Gastroesophageal sphincter (tissue), 4 donors: Measurements from ENCODE around the gene NAALADL2. TPM values are rescaled to one million over a fixed set of nuclear protein-coding genes. Genes with fewer than 3 reads are reported as not detected.

Experiments
- ATAC-seq: fragments of 150-250 bp; one replicate; pipeline ENCODE4 v1.9.1; 2016; ENCODE audit warnings: mild to moderate bottlenecking, moderate library complexity
- H3K27ac ChIP-seq, 4 donors: fragments of 200-600 bp; sonication (generic) in 3 of 4; 1 replicate in 3 of 4; 2 replicates in 1 of 4; pipeline ENCODE4 v1.5.1; 2016 to 2019
- H3K27me3 ChIP-seq: fragments of 200-600 bp; sonication (generic); one replicate; pipeline ENCODE4 v1.5.1; 2019
- H3K36me3 ChIP-seq, 2 donors: fragments of 200-600 bp; sonication (generic); one replicate each; pipeline ENCODE4 v1.5.1; 2019; ENCODE audit warnings: control low read depth in 1 of 2
- H3K4me1 ChIP-seq, 3 donors: fragments of 200-600 bp; sonication (generic); 1 replicate in 2 of 3; 2 replicates in 1 of 3; pipeline ENCODE4 v1.5.1; 2016 to 2019; ENCODE audit warnings: control low read depth in 2 of 3
- H3K4me3 ChIP-seq, 2 donors: fragments of 200-600 bp; sonication (generic); one replicate each; pipeline ENCODE4 v1.5.1; 2019; ENCODE audit warnings: mild to moderate bottlenecking in 1 of 2, moderate library complexity in 1 of 2
- H3K9me3 ChIP-seq, 3 donors: fragments of 200-600 bp; sonication (generic); one replicate each; pipeline ENCODE4 v1.5.1; 2017 to 2019; ENCODE audit warnings: control low read depth in 2 of 3
- CTCF ChIP-seq, 4 experiments: fragments of 200-600 bp in 2 of 4; fragments of 450-650 bp in 2 of 4; sonication (generic) in 1 of 4; IDR thresholded peaks; one replicate each; pipeline ENCODE4 v1.5.1; 2017 to 2019; ENCODE audit warnings: antibody characterized with exemption in 4 of 4, mild to moderate bottlenecking in 2 of 4, moderate library complexity in 2 of 4
- EP300 ChIP-seq: sonication (generic); formaldehyde crosslinking; IDR thresholded peaks from one replicate; pipeline ENCODE4 v1.6.1; 2017; ENCODE audit warnings: antibody characterized with exemption, mild to moderate bottlenecking
- POLR2A ChIP-seq, 2 donors: fragments of 450-650 bp; IDR thresholded peaks; one replicate each; pipeline ENCODE4 v1.6.1; 2017; ENCODE audit warnings: antibody characterized with exemption in 2 of 2, mild to moderate bottlenecking in 2 of 2, moderate library complexity in 1 of 2
- POLR2AphosphoS5 ChIP-seq: sonication (generic); formaldehyde crosslinking; IDR thresholded peaks from one replicate; pipeline ENCODE4 v1.6.1; 2017; ENCODE audit warnings: antibody characterized with exemption
- WGBS, 2 donors: methylation state at CpG; one replicate each; pipeline ENCODE4 v1.1.5; 2018; ENCODE audit warnings: low coverage in 1 of 2; 5-methylcytosine and 5-hydroxymethylcytosine counted together
- total RNA-seq, 4 donors: library from RNA; depleted of rRNA; stranded (reverse); fragments of >200 nt; gene quantifications; one replicate each; pipeline ENCODE4 v1.1.0, GENCODE V29; 2016

Gene NAALADL2
- total RNA-seq, 4 donors from 2014 or later, result 3.1 to 7.4 (median 6.2) TPM

DNA sequence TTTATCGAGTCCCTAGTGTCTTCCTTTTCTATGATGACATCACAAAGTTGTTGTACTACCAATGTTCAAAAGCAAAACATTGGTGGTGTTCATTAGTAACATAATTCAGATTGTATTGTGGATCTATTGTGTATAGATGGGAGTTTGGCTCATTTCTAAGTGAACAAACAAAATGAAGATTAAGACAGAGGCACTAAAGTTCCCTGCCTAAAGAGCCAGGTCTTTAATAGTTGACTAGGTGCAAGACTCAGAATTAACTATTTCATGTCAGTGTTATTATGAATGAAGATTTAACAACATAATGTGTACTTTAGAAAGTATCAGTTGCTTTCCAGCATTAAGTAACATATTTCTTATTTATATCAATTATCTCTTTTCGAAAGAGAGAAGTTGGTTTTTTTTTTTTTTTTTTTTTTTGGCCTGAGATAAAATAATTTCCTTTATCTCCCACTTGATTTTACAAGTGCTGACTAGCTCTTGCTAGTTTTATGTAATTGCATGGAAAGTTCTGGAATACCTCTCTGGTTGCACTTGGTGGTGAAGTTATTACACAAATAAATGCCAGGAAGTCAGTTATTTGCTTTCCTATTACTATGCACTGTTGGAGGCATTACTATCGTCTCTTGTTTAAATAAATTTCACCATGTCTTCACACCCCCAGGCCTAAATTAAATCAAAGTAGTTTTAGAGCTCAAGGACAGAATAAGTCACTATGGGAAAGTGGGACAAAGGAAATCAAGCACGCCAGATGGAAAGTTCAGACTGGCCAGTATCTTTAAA lies 48.7 kb downstream of the NAALADL2 start:
- Histone ChIP-seq H3K36me3 (no peaks in the 10 kb centered on the region), H3K4me1 (peaks cover 0 to 7% (median 0%) of the 10 kb centered on the region in 3 donors), H3K27me3 (no peaks in the 10 kb centered on the region), H3K4me3 (no peak overlapping the region), H3K9me3 (no peaks in the 10 kb centered on the region), H3K27ac (no peak overlapping the region)
- no peak for ATAC-seq
- TF ChIP-seq POLR2AphosphoS5, result no peak
- TF ChIP-seq CTCF (IDR thresholded peaks at IDR 0.05), result no peak
- TF ChIP-seq POLR2A (IDR thresholded peaks at IDR 0.05), result no peak
- TF ChIP-seq EP300, result no peak
- WGBS, 2 donors, result 74 to 80% methylated on average over 4 of the region's 4 CpGs

GRCh38 chr3:174931473-174932353 lies 72.6 kb downstream of the NAALADL2 start:
- no peaks in the 10 kb centered on the region for H3K36me3 ChIP-seq
- no peak overlapping the region for H3K27ac ChIP-seq
- H3K4me3 ChIP-seq, result no peak overlapping the region
- H3K27me3 ChIP-seq, result no peaks in the 10 kb centered on the region
- no peak for TF ChIP-seq POLR2AphosphoS5
- TF ChIP-seq EP300, result no peak
- TF ChIP-seq CTCF (IDR thresholded peaks at IDR 0.05), result no peak
- TF ChIP-seq POLR2A (IDR thresholded peaks at IDR 0.05), result no peak
- 53 to 93% methylated on average over 2 of the region's 2 CpGs for WGBS, 2 donors
- H3K9me3 ChIP-seq, result no peaks in the 10 kb centered on the region
- ATAC-seq, result no peak
- H3K4me1 ChIP-seq, result no peaks in the 10 kb centered on the region

- no peak overlapping the region for H3K4me3 ChIP-seq
- H3K36me3 ChIP-seq, result no peaks in the 10 kb centered on the region
- no peak for ATAC-seq
- no peaks in the 10 kb centered on the region for H3K27me3 ChIP-seq
- no peak overlapping the region for H3K27ac ChIP-seq
- WGBS, 2 donors, result 70 to 75% methylated on average over 4 of the region's 4 CpGs
- no peaks in the 10 kb centered on the region for H3K4me1 ChIP-seq
- no peaks in the 10 kb centered on the region for H3K9me3 ChIP-seq
- TF ChIP-seq CTCF (IDR thresholded peaks at IDR 0.05) (no peak), POLR2AphosphoS5 (no peak), POLR2A (IDR thresholded peaks at IDR 0.05) (no peak), EP300 (no peak)
These were observed 77.5 kb downstream of the NAALADL2 start for GRCh38 chr3:174936590-174936989.

- Histone ChIP-seq H3K27ac (no peak overlapping the region), H3K27me3 (no peaks in the 10 kb centered on the region), H3K4me1 (no peaks in the 10 kb centered on the region), H3K4me3 (no peak overlapping the region), H3K9me3 (no peaks in the 10 kb centered on the region), H3K36me3 (no peaks in the 10 kb centered on the region)
- no peak for ATAC-seq
- TF ChIP-seq POLR2AphosphoS5, result no peak
- no peak for TF ChIP-seq POLR2A (IDR thresholded peaks at IDR 0.05)
- TF ChIP-seq EP300, result no peak
- TF ChIP-seq CTCF (IDR thresholded peaks at IDR 0.05), result no peak
These were observed 78.3 kb downstream of the NAALADL2 start for GRCh38 chr3:174937478-174937877.
